Brain microvascular endothelial cell (primary cell): ENCODE data around the gene FSTL5.

Experiments used
- DNase-seq: peaks from one replicate; pipeline ENCODE4 v3.0.0-alpha.2; 2020
- H3K27ac ChIP-seq: fragments of 250-450 bp; sonication (Bioruptor Pico); 2 replicates; pipeline ENCODE4 v1.5.1; 2020; ENCODE audit warnings: mild to moderate bottlenecking, moderate library complexity
- H3K27me3 ChIP-seq: fragments of 250-450 bp; sonication (Bioruptor Pico); replicated peaks from 2 replicates; pipeline ENCODE4 v1.5.1; 2020; ENCODE audit warnings: mild to moderate bottlenecking
- H3K36me3 ChIP-seq: fragments of 250-450 bp; sonication (Bioruptor Pico); replicated peaks from 2 replicates; pipeline ENCODE4 v1.5.1; 2020; ENCODE audit warnings: mild to moderate bottlenecking
- H3K4me3 ChIP-seq: 2 replicates; pipeline ENCODE4 v1.5.1; 2011; ENCODE audit warnings: low read depth, mild to moderate bottlenecking, control low read depth, low read length, moderate library complexity
- in situ Hi-C: cut with HindIII; loops from 2 replicates; pipeline ENCODE4 v1.10.0; 2017; ENCODE audit warnings: low sequenced_read_pairs, low pct_ligation_motif_present
- TF ChIP-seq, protein P1 (sequence below): IDR thresholded peaks from 2 replicates; pipeline ENCODE4 v1.5.1; 2011; ENCODE audit warnings: low read depth, mild to moderate bottlenecking, moderate library complexity, low read length, control low read depth, inconsistent platforms; ENCODE audit errors: missing control alignments

Gene FSTL5

GRCh38 chr4:161360982-161361381 is 802.8 kb downstream of the FSTL5 start:
- Histone ChIP-seq H3K4me3 (no peak overlapping the region), H3K27me3 (no peaks in the 10 kb centered on the region), H3K27ac (no peak overlapping the region), H3K36me3 (no peaks in the 10 kb centered on the region)
- in situ Hi-C loops = no loop called here
- no peak for DNase-seq
- TF ChIP-seq, protein P1, sequence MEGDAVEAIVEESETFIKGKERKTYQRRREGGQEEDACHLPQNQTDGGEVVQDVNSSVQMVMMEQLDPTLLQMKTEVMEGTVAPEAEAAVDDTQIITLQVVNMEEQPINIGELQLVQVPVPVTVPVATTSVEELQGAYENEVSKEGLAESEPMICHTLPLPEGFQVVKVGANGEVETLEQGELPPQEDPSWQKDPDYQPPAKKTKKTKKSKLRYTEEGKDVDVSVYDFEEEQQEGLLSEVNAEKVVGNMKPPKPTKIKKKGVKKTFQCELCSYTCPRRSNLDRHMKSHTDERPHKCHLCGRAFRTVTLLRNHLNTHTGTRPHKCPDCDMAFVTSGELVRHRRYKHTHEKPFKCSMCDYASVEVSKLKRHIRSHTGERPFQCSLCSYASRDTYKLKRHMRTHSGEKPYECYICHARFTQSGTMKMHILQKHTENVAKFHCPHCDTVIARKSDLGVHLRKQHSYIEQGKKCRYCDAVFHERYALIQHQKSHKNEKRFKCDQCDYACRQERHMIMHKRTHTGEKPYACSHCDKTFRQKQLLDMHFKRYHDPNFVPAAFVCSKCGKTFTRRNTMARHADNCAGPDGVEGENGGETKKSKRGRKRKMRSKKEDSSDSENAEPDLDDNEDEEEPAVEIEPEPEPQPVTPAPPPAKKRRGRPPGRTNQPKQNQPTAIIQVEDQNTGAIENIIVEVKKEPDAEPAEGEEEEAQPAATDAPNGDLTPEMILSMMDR = no peak

DNA sequence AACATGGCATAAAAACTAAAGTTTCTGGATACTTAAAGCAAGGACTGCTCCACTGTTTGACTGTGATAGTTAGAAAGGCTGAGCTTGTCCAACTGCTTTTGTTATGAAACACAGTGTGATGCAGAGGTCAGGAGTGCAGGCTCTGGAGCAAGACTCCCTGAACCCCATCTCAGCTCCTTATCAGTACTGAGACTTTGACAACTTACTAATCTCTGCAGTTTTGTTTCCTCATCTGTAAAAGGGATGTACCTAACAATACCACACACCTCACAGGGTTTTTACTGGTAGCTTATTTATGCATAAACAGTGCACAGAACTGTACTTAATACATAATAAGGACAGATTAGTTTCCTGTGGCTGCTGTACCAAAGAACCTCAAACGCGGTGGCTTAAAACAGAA is 804.3 kb downstream of the FSTL5 start:
- H3K36me3 ChIP-seq = no peaks in the 10 kb centered on the region
- in situ Hi-C loops = no loop called here

GRCh38 chr4:161356351-161356750 is 807.4 kb downstream of the FSTL5 start:
- no peak overlapping the region for H3K27ac ChIP-seq
- TF ChIP-seq, protein P1 = no peak
- DNase-seq = no peak
- no peaks in the 10 kb centered on the region for H3K36me3 ChIP-seq
- H3K27me3 ChIP-seq = no peaks in the 10 kb centered on the region
- in situ Hi-C loops = no loop called here
- H3K4me3 ChIP-seq = no peak overlapping the region

More for the DNA sequence above, 804.3 kb downstream of the FSTL5 start:
- DNase-seq = no peak
- Histone ChIP-seq H3K4me3 (no peak overlapping the region), H3K27me3 (no peaks in the 10 kb centered on the region), H3K27ac (no peak overlapping the region)
- TF ChIP-seq, protein P1 = no peak

GRCh38 chr4:161350946-161351345 is 812.9 kb downstream of the FSTL5 start:
- TF ChIP-seq, protein P1 = no peak
- in situ Hi-C loops = no loop called here

GRCh38 chr4:161345741-161346140 is 818.1 kb downstream of the FSTL5 start:
- Histone ChIP-seq H3K36me3 (no peaks in the 10 kb centered on the region), H3K27me3 (no peaks in the 10 kb centered on the region), H3K27ac (no peak overlapping the region), H3K4me3 (no peak overlapping the region)
- in situ Hi-C loops = no loop called here
- no peak for DNase-seq
- TF ChIP-seq, protein P1 = no peak

More at GRCh38 chr4:161350946-161351345, 812.9 kb downstream of the FSTL5 start:
- Histone ChIP-seq H3K4me3 (no peak overlapping the region), H3K36me3 (no peaks in the 10 kb centered on the region), H3K27ac (no peak overlapping the region), H3K27me3 (no peaks in the 10 kb centered on the region)
- DNase-seq = no peak

DNA sequence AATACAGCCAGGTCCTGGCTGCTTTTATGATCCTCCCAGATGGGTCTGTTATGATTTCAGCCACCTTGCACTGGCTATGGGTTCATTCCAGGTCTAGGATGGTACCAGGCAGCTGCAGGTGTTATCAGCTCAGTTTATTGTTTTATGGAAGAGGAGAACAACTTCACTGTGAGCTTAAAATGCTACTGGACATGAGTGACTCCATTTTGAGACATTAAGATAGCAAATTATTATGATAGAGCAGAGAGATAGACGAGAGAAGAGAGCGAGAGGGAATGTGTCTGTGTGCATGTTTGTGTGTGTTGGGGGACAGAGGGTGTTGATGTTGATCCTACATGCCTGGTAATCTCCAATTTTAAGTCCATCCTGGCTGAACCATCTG is 820.2 kb downstream of the FSTL5 start:
- H3K27me3 ChIP-seq = no peaks in the 10 kb centered on the region
- TF ChIP-seq, protein P1 = no peak
- in situ Hi-C loops = no loop called here
- no peaks in the 10 kb centered on the region for H3K36me3 ChIP-seq
- H3K4me3 ChIP-seq = no peak overlapping the region
- no peak for DNase-seq
- no peak overlapping the region for H3K27ac ChIP-seq
